ENCODE measurements around the gene TNFRSF8.

TNFRSF8 gene

GRCh38 chr1:12144969-12145368 is 81.9 kb downstream of the TNFRSF8 start:
- H3K36me3 Mint-ChIP-seq, result peaks cover 2% of the 10 kb centered on the region
- H3K27me3 Mint-ChIP-seq, result no peaks in the 10 kb centered on the region
- H3K27ac Mint-ChIP-seq, result peak overlapping the region; percentile 53
- ATAC-seq (ENCODE audit: low read depth) (no peak), DNase-seq (ENCODE audit: low spot score in 2 of 2) (no peak)
- H3K9me3 Mint-ChIP-seq, result peaks cover 2% of the 10 kb centered on the region
- H3K4me3 Mint-ChIP-seq, result no peak overlapping the region
- peaks cover 43% of the 10 kb centered on the region for H3K4me1 Mint-ChIP-seq

GRCh38 chr1:12145616-12146342 is 82.7 kb downstream of the TNFRSF8 start:
- H3K36me3 Mint-ChIP-seq, result peaks cover 2% of the 10 kb centered on the region
- DNase-seq (ENCODE audit: low spot score in 2 of 2) (no peak), ATAC-seq (ENCODE audit: low read depth) (no peak)
- peak overlapping the region; percentile 53 for H3K27ac Mint-ChIP-seq
- no peaks in the 10 kb centered on the region for H3K27me3 Mint-ChIP-seq
- H3K4me1 Mint-ChIP-seq, result peaks cover 51% of the 10 kb centered on the region
- H3K4me3 Mint-ChIP-seq, result no peak overlapping the region
- peaks cover 2% of the 10 kb centered on the region for H3K9me3 Mint-ChIP-seq

GRCh38 chr1:12146343-12147112 is 83.4 kb downstream of the TNFRSF8 start:
- peak overlapping the region; percentile 77 for H3K27ac Mint-ChIP-seq
- H3K4me1 Mint-ChIP-seq, result peaks cover 57% of the 10 kb centered on the region
- no peak for DNase-seq (ENCODE audit: low spot score in 2 of 2)
- no peaks in the 10 kb centered on the region for H3K27me3 Mint-ChIP-seq
- H3K36me3 Mint-ChIP-seq, result peaks cover 2% of the 10 kb centered on the region
- peak overlapping the region; percentile 22 for H3K4me3 Mint-ChIP-seq
- ATAC-seq (ENCODE audit: low read depth), result no peak
- H3K9me3 Mint-ChIP-seq, result peaks cover 2% of the 10 kb centered on the region

GRCh38 chr1:12147201-12147701 is 84.1 kb downstream of the TNFRSF8 start:
- ATAC-seq (ENCODE audit: low read depth) (no peak), DNase-seq (ENCODE audit: low spot score in 2 of 2) (no peak)
- peak overlapping the region; percentile 25 for H3K4me3 Mint-ChIP-seq
- peak overlapping the region; percentile 77 for H3K27ac Mint-ChIP-seq
- H3K9me3 Mint-ChIP-seq, result peaks cover 2% of the 10 kb centered on the region
- peaks cover 64% of the 10 kb centered on the region for H3K4me1 Mint-ChIP-seq
- H3K27me3 Mint-ChIP-seq, result no peaks in the 10 kb centered on the region
- peaks cover 2% of the 10 kb centered on the region for H3K36me3 Mint-ChIP-seq

GRCh38 chr1:12148160-12148957 is 85.3 kb downstream of the TNFRSF8 start:
- no peak for ATAC-seq (ENCODE audit: low read depth)
- H3K9me3 Mint-ChIP-seq, result peaks cover 2% of the 10 kb centered on the region
- peak overlapping the region; percentile 85 for H3K27ac Mint-ChIP-seq
- peak overlapping the region; percentile 41 for H3K4me3 Mint-ChIP-seq
- peaks cover 67% of the 10 kb centered on the region for H3K4me1 Mint-ChIP-seq
- DNase-seq (ENCODE audit: low spot score in 2 of 2), result no peak
- H3K36me3 Mint-ChIP-seq, result peaks cover 2% of the 10 kb centered on the region
- H3K27me3 Mint-ChIP-seq, result no peaks in the 10 kb centered on the region

GRCh38 chr1:12148958-12149790 is 86.1 kb downstream of the TNFRSF8 start:
- peaks cover 2% of the 10 kb centered on the region for H3K9me3 Mint-ChIP-seq
- H3K27ac Mint-ChIP-seq, result peak overlapping the region; percentile 85
- ATAC-seq (ENCODE audit: low read depth) (peak; percentile 25), DNase-seq (ENCODE audit: low spot score in 2 of 2) (no peak)
- peaks cover 63% of the 10 kb centered on the region for H3K4me1 Mint-ChIP-seq
- peak overlapping the region; percentile 65 for H3K4me3 Mint-ChIP-seq
- no peaks in the 10 kb centered on the region for H3K27me3 Mint-ChIP-seq
- peaks cover 2% of the 10 kb centered on the region for H3K36me3 Mint-ChIP-seq

- peaks cover 63% of the 10 kb centered on the region for H3K4me1 Mint-ChIP-seq
- no peak for ATAC-seq (ENCODE audit: low read depth)
- peak overlapping the region; percentile 57 for H3K4me3 Mint-ChIP-seq
- DNase-seq (ENCODE audit: low spot score in 2 of 2), result no peak
- peaks cover 2% of the 10 kb centered on the region for H3K9me3 Mint-ChIP-seq
- H3K27me3 Mint-ChIP-seq, result no peaks in the 10 kb centered on the region
- peak overlapping the region; percentile 85 for H3K27ac Mint-ChIP-seq
- H3K36me3 Mint-ChIP-seq, result peaks cover 2% of the 10 kb centered on the region
Observed at GRCh38 chr1:12149791-12150175, 86.7 kb downstream of the TNFRSF8 start.

- Mint-ChIP-seq H3K9me3 (peaks cover 2% of the 10 kb centered on the region), H3K27me3 (no peaks in the 10 kb centered on the region), H3K4me3 (peak overlapping the region; percentile 49), H3K36me3 (peaks cover 2% of the 10 kb centered on the region), H3K27ac (peak overlapping the region; percentile 85), H3K4me1 (peaks cover 68% of the 10 kb centered on the region)
- DNase-seq (ENCODE audit: low spot score in 2 of 2), result no peak
- no peak for ATAC-seq (ENCODE audit: low read depth)
Observed at GRCh38 chr1:12150456-12151200, 87.5 kb downstream of the TNFRSF8 start.

- no peak for ATAC-seq (ENCODE audit: low read depth)
- peaks cover 2% of the 10 kb centered on the region for H3K36me3 Mint-ChIP-seq
Observed at GRCh38 chr1:12151465-12151864, 88.4 kb downstream of the TNFRSF8 start.

GRCh38 chr1:12152113-12152891 is 89.2 kb downstream of the TNFRSF8 start:
- H3K36me3 Mint-ChIP-seq, result peaks cover 2% of the 10 kb centered on the region
- ATAC-seq (ENCODE audit: low read depth) (peak; percentile 91), DNase-seq (ENCODE audit: low spot score in 2 of 2) (peak; percentile 49 to 74)
- peaks cover 68% of the 10 kb centered on the region for H3K4me1 Mint-ChIP-seq
- no peaks in the 10 kb centered on the region for H3K27me3 Mint-ChIP-seq
- H3K27ac Mint-ChIP-seq, result peak overlapping the region; percentile 85
- H3K9me3 Mint-ChIP-seq, result peaks cover 2% of the 10 kb centered on the region
- H3K4me3 Mint-ChIP-seq, result peak overlapping the region; percentile 70

More at GRCh38 chr1:12151465-12151864, 88.4 kb downstream of the TNFRSF8 start:
- no peaks in the 10 kb centered on the region for H3K27me3 Mint-ChIP-seq
- peaks cover 72% of the 10 kb centered on the region for H3K4me1 Mint-ChIP-seq
- no peak for DNase-seq (ENCODE audit: low spot score in 2 of 2)
- H3K9me3 Mint-ChIP-seq, result peaks cover 2% of the 10 kb centered on the region
- peak overlapping the region; percentile 85 for H3K27ac Mint-ChIP-seq
- peak overlapping the region; percentile 45 for H3K4me3 Mint-ChIP-seq

GRCh38 chr1:12153181-12153785 is 90.2 kb downstream of the TNFRSF8 start:
- DNase-seq (ENCODE audit: low spot score in 2 of 2) (peak; percentile 37 to 47), ATAC-seq (ENCODE audit: low read depth) (peak; percentile 43)
- Mint-ChIP-seq H3K4me3 (peak overlapping the region; percentile 70), H3K9me3 (peaks cover 2% of the 10 kb centered on the region), H3K36me3 (peaks cover 2% of the 10 kb centered on the region), H3K27ac (peak overlapping the region; percentile 85), H3K27me3 (no peaks in the 10 kb centered on the region), H3K4me1 (peaks cover 71% of the 10 kb centered on the region)

- Mint-ChIP-seq H3K36me3 (no peaks in the 10 kb centered on the region), H3K4me1 (peaks cover 66% of the 10 kb centered on the region), H3K27me3 (no peaks in the 10 kb centered on the region), H3K27ac (peak overlapping the region; percentile 60), H3K4me3 (no peak overlapping the region), H3K9me3 (no peaks in the 10 kb centered on the region)
- ATAC-seq (ENCODE audit: low read depth), result no peak
- DNase-seq (ENCODE audit: low spot score in 2 of 2), result no peak
Observed at GRCh38 chr1:12155328-12155727, 92.2 kb downstream of the TNFRSF8 start.
